GM23338 (cell line): Measurements from ENCODE around the gene TNFAIP1. TPM values are rescaled to one million over a fixed set of nuclear protein-coding genes. Genes with fewer than 3 reads are reported as not detected.

Source experiments
- ATAC-seq: fragments of 200-7000 bp; cut with Tn5 transposase; 3 replicates; pipeline ENCODE4 v1.9.1; 2020
- DNase-seq: peaks from one replicate; pipeline ENCODE4 v3.0.0-alpha.2; 2015; ENCODE audit warnings: low spot score
- H2AFZ ChIP-seq: fragments of 200-600 bp; sonication (generic); 2 replicates; pipeline ENCODE4 v1.8.0; 2016; ENCODE audit warnings: antibody characterized with exemption, mild to moderate bottlenecking, moderate library complexity
- H3F3A ChIP-seq: fragments of 200-600 bp; sonication (generic); replicated peaks from 2 replicates; pipeline ENCODE4 v1.8.0; 2017; ENCODE audit warnings: antibody characterized with exemption, mixed run types, low read depth
- H3K27ac ChIP-seq: fragments of 200-600 bp; sonication (generic); 2 replicates; pipeline ENCODE4 v1.6.1; 2016; ENCODE audit warnings: low read depth
- H3K27me3 ChIP-seq: fragments of 200-600 bp; sonication (generic); 2 replicates; pipeline ENCODE4 v1.8.0; 2016; ENCODE audit warnings: mild to moderate bottlenecking, mixed run types, moderate library complexity; ENCODE audit not compliant: insufficient read depth
- H3K36me3 ChIP-seq: fragments of 200-600 bp; sonication (generic); 2 replicates; pipeline ENCODE4 v1.8.0; 2016; ENCODE audit warnings: mild to moderate bottlenecking; ENCODE audit not compliant: insufficient read depth
- H3K4me1 ChIP-seq: fragments of 200-600 bp; sonication (generic); 2 replicates; pipeline ENCODE4 v1.8.0; 2016; ENCODE audit warnings: mild to moderate bottlenecking, moderate library complexity; ENCODE audit not compliant: insufficient read depth
- H3K4me2 ChIP-seq: fragments of 200-600 bp; sonication (generic); 2 replicates; pipeline ENCODE4 v1.7.1; 2017; ENCODE audit warnings: mixed run types
- H3K4me3 ChIP-seq: fragments of 200-600 bp; sonication (generic); 2 replicates; pipeline ENCODE4 v1.6.1; 2016; ENCODE audit warnings: mixed run types
- H3K79me2 ChIP-seq: fragments of 200-600 bp; sonication (generic); replicated peaks from 2 replicates; pipeline ENCODE4 v1.8.0; 2017; ENCODE audit warnings: mild to moderate bottlenecking; ENCODE audit not compliant: insufficient read depth
- H3K9me2 ChIP-seq: fragments of 200-600 bp; sonication (generic); 2 replicates; pipeline ENCODE4 v1.8.0; 2017; ENCODE audit not compliant: insufficient read depth
- H4K20me1 ChIP-seq: fragments of 200-600 bp; sonication (generic); replicated peaks from 2 replicates; pipeline ENCODE4 v1.8.0; 2017; ENCODE audit warnings: mild to moderate bottlenecking; ENCODE audit not compliant: insufficient read depth
- H3K27ac Mint-ChIP-seq: 2 replicates; pipeline ENCODE4 v1.8.0; 2020; ENCODE audit warnings: inconsistent platforms, mild to moderate bottlenecking, moderate library complexity, mixed read lengths
- H3K27me3 Mint-ChIP-seq: 3 replicates; pipeline ENCODE4 v1.8.0; 2022; ENCODE audit warnings: low read depth, mild to moderate bottlenecking, moderate library complexity, mixed read lengths, inconsistent platforms; ENCODE audit not compliant: insufficient read depth, poor library complexity
- H3K36me3 Mint-ChIP-seq: 3 replicates; pipeline ENCODE4 v1.8.0; 2021; ENCODE audit warnings: low read depth, mild to moderate bottlenecking, inconsistent platforms, moderate library complexity, mixed read lengths
- H3K4me1 Mint-ChIP-seq: 3 replicates; pipeline ENCODE4 v1.8.0; 2020; ENCODE audit warnings: mild to moderate bottlenecking, inconsistent platforms, mixed read lengths
- H3K4me3 Mint-ChIP-seq: 3 replicates; pipeline ENCODE4 v1.8.0; 2021; ENCODE audit warnings: moderate library complexity, mild to moderate bottlenecking, inconsistent platforms, mixed read lengths
- H3K9me3 Mint-ChIP-seq: 3 replicates; pipeline ENCODE4 v1.8.0; 2020; ENCODE audit warnings: moderate library complexity, mild to moderate bottlenecking, inconsistent platforms, mixed read lengths
- CREB1 ChIP-seq: fragments of 250-450 bp; sonication (Bioruptor Pico); IDR thresholded peaks from 2 replicates; pipeline ENCODE4 v1.5.0; 2020; ENCODE audit warnings: low read depth, mild to moderate bottlenecking, moderate library complexity
- ETS1 ChIP-seq: IDR thresholded peaks from 2 replicates; pipeline ENCODE4 v1.6.1; 2016; ENCODE audit warnings: antibody characterized with exemption
- JUNB ChIP-seq: IDR thresholded peaks from one replicate; pipeline ENCODE4 v1.6.1; 2016; ENCODE audit warnings: antibody characterized with exemption; ENCODE audit not compliant: unreplicated experiment
- POLR2AphosphoS5 ChIP-seq: IDR thresholded peaks from 2 replicates; pipeline ENCODE4 v1.6.1; 2016; ENCODE audit warnings: antibody characterized with exemption, low read depth
- REST ChIP-seq: IDR thresholded peaks from one replicate; pipeline ENCODE4 v1.6.1; 2018; ENCODE audit warnings: antibody characterized with exemption; ENCODE audit not compliant: unreplicated experiment
- STAT1 ChIP-seq: IDR thresholded peaks from one replicate; pipeline ENCODE4 v1.6.1; 2016; ENCODE audit warnings: antibody characterized with exemption; ENCODE audit not compliant: unreplicated experiment
- ZNF331 ChIP-seq: fragments of 250-450 bp; sonication (Bioruptor Pico); IDR thresholded peaks from 2 replicates; pipeline ENCODE4 v1.5.0; 2020; ENCODE audit warnings: low read depth, mild to moderate bottlenecking, moderate library complexity
- ZNF462 ChIP-seq: fragments of 250-450 bp; sonication (Bioruptor Pico); IDR thresholded peaks from 2 replicates; pipeline ENCODE4 v1.5.0; 2020; ENCODE audit warnings: mild to moderate bottlenecking, moderate library complexity
- polyA plus RNA-seq: library from polyadenylated mRNA; unstranded; fragments of >200 nt; fragmentation: Nextera tagmentation; extraction: Ambion mirVana; gene quantifications from 2 replicates; pipeline ENCODE4 v1.2.1, GENCODE V29; 2016
- total RNA-seq: library from RNA; depleted of rRNA; stranded (reverse); fragments of >200 nt; shearing (Covaris generic); gene quantifications from 2 replicates; pipeline ENCODE4 v1.2.3, GENCODE V29; 2014

The TNFAIP1 gene
- total and polyA plus RNA-seq, 2 experiments from 2014 or later = 6.3 to 13.1 TPM

GRCh38 chr17:28325211-28325610, 10.3 kb upstream of the TNFAIP1 start:
- no peak overlapping the region for H2AFZ ChIP-seq
- H3K27me3 Mint-ChIP-seq = peaks cover 5% of the 10 kb centered on the region
- H3K4me3 Mint-ChIP-seq = no peak overlapping the region; the same call in 2 of the 3 replicates
- peaks cover 72% of the 10 kb centered on the region for H4K20me1 ChIP-seq
- no peak overlapping the region for H3K4me3 ChIP-seq
- H3K27ac Mint-ChIP-seq = no peak overlapping the region
- ATAC-seq (no peak), DNase-seq (no peak)
- H3K36me3 ChIP-seq = peaks cover 22% of the 10 kb centered on the region
- H3K36me3 Mint-ChIP-seq = peaks cover 71% of the 10 kb centered on the region
- TF ChIP-seq JUNB (no peak), CREB1 (CRISPR knock-in tag) (no peak), POLR2AphosphoS5 (no peak), ETS1 (no peak), ZNF462 (CRISPR knock-in tag) (no peak), STAT1 (no peak), REST (no peak), ZNF331 (CRISPR knock-in tag) (no peak)
- H3K4me2 ChIP-seq = no peak overlapping the region
- H3F3A ChIP-seq = peaks cover 28% of the 10 kb centered on the region; the same call in 1 of the 2 replicates
- no peaks in the 10 kb centered on the region for H3K27me3 ChIP-seq
- H3K4me1 ChIP-seq = peaks cover 36% of the 10 kb centered on the region
- H3K9me3 Mint-ChIP-seq = no peaks in the 10 kb centered on the region
- H3K79me2 ChIP-seq = peaks cover 60% of the 10 kb centered on the region
- peak overlapping the region; percentile 7; the same call in 1 of the 2 replicates for H3K27ac ChIP-seq
- H3K9me2 ChIP-seq = no peaks in the 10 kb centered on the region
- H3K4me1 Mint-ChIP-seq = peaks cover 26% of the 10 kb centered on the region
